Fibroblast of villous mesenchyme (primary cell): Measurements from ENCODE around the gene VPS25. TPM values are rescaled to one million over a fixed set of nuclear protein-coding genes. Genes with fewer than 3 reads are reported as not detected.

Experiments
- DNase-seq: peaks from one replicate; pipeline ENCODE4 v3.0.0-alpha.2; 2010; ENCODE audit warnings: low read depth
- H3K4me3 ChIP-seq: 2 replicates; pipeline ENCODE4 v1.5.1; 2011; ENCODE audit warnings: low read depth, mild to moderate bottlenecking, low read length
- total RNA-seq: library from RNA; depleted of rRNA; stranded (reverse); fragments of >200 nt; gene quantifications from 2 replicates; pipeline ENCODE4 v1.2.3, GENCODE V29; 2012
- TF ChIP-seq, protein P1 (sequence below): IDR thresholded peaks from 2 replicates; pipeline ENCODE4 v1.5.1; 2012; ENCODE audit warnings: low read depth, mild to moderate bottlenecking, low read length; ENCODE audit not compliant: insufficient read depth

Gene VPS25
- total RNA-seq, 1 donor = 52.2 TPM

DNA sequence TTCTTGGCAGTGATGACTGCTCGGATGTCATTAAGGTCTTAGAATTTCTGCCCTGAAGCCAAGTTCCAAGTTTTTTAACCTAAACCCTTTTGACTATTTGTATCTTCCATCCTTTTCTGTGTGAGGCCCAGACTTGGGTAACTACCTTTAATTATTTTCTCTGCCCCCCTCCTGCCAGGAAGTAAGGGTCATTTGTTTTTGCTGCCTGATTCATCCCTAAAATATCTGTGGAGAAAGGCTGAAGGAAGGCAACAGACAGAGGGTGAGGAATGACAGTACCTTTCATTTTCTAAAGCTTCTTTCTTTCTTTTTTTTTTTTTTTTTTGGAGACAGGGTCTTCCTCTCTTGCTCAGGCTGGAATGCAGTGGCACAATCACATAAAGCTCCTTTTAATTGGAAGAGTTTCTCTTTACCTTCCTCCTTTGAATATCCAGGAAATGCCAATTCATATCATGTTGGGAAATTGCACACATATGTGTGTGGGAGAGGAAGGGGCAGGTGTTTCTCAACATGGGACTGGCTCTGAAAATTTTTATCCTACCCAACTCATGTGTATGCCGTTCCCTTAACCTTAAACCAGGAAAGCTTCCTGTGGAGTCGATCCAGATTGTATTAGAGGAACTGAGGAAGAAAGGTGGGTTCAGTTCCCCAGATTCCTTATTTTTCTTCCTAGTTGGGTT, 957 bp downstream of the VPS25 start:
- peak overlapping the region; percentile 91 for H3K4me3 ChIP-seq
- no peak for DNase-seq
- TF ChIP-seq, protein P1, sequence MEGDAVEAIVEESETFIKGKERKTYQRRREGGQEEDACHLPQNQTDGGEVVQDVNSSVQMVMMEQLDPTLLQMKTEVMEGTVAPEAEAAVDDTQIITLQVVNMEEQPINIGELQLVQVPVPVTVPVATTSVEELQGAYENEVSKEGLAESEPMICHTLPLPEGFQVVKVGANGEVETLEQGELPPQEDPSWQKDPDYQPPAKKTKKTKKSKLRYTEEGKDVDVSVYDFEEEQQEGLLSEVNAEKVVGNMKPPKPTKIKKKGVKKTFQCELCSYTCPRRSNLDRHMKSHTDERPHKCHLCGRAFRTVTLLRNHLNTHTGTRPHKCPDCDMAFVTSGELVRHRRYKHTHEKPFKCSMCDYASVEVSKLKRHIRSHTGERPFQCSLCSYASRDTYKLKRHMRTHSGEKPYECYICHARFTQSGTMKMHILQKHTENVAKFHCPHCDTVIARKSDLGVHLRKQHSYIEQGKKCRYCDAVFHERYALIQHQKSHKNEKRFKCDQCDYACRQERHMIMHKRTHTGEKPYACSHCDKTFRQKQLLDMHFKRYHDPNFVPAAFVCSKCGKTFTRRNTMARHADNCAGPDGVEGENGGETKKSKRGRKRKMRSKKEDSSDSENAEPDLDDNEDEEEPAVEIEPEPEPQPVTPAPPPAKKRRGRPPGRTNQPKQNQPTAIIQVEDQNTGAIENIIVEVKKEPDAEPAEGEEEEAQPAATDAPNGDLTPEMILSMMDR = no peak

GRCh38 chr17:42775534-42776098, 2.4 kb downstream of the VPS25 start:
- DNase-seq = no peak
- TF ChIP-seq, protein P1 = no peak
- no peak overlapping the region for H3K4me3 ChIP-seq

DNA sequence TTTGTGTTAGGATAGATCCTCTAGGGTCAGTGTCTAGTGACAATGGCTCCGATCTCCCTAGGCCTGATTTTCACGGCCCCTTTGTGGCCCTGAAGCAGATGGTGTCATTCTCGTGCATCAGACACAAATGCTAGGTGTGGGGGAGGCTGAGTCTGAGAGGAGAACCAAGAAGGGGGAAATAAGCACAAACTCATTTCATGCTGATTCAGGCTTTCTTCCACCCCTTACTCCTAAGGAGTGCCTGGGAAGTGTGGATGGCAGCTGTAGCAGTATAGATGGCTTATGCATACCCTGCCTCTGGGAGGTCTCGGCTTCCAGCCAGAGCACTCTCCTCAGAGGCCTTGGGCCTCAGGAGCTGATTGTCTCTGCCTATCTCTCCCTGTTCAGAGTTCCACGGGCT, 5.3 kb downstream of the VPS25 start:
- no peak overlapping the region for H3K4me3 ChIP-seq
- no peak for DNase-seq
- TF ChIP-seq, protein P1 = no peak

- TF ChIP-seq, protein P1 = no peak
- DNase-seq = no peak
- H3K4me3 ChIP-seq = no peak overlapping the region
Observed at GRCh38 chr17:42779304-42779935, 6.2 kb downstream of the VPS25 start.

DNA sequence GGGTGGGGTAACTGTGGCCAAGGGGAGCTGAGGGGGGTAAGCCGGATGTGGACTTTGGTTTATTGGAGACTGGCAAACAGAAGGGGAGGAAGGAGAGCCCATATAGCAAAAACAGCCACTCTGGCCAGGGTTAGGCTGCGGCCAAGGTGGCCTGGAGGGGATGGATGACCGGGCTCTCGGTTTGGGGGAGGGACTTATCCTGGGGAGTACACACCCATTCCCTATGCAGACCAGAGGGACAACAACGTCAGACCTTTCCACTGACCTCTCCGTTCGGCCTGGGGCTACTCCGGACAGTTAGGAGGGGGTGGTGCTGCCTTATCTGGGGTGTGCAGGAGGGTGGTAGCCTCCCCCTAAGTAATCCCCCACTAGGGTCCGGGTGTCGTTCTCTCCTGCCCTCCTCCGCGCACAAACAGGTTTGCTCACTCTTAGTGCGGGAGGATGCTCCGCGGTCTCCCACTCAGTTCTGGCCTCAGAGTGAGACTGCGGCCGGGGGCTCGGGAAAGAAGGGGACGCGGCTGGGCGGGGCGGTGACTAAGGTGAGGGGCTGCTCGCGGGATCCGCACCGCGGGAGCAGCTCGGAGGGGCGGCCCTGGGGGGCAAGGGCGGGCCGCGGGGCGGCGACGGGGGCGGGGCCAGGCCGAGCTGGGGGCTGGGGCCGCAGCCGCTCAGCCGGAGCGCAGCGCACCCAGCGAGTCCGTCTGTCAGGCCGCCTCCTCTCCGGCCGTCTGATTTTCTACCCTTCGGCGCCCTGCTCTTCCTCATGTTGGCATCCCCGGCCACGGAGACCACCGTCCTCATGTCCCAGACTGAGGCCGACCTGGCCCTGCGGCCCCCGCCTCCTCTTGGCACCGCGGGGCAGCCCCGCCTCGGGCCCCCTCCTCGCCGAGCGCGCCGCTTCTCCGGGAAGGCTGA, 6.9 kb downstream of the VPS25 start, which contains the start of gene WNK4:
Gene WNK4 (plus strand): TSS at position 675 of the 915 bp plus-strand sequence. CDS start 89 bp downstream, at position 764.
- TF ChIP-seq, protein P1 = no peak
- H3K4me3 ChIP-seq = peak within 1 kb of the TSS; percentile 63
- DNase-seq = peak; percentile 37

GRCh38 chr17:42780851-42781638, 7.8 kb downstream of the VPS25 start:
- TF ChIP-seq, protein P1 = no peak
- H3K4me3 ChIP-seq = peak overlapping the region; percentile 63
- DNase-seq = no peak
